ENCODE measurements around the gene ELFN1.

ELFN1 gene

DNA sequence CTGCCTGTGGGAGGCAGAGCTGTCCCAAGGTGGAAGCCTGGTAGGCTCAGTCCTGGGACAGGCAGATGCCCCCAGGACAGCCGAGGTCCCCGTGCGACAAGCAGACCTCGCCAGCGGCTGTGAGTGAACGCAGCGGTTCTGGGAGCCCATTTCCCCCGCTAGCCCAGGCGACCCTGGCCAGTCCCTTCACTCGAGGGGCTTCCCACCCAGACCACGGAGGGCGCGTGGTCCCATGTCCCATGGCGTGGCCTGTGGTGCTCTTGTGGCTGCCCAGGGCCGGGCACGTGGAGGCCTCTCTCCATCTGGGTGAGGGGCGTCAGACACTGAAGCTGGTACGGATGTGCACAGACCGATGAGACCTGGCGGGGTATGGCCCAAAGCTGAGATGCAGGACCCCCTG, 67.9 kb downstream of the ELFN1 start:
- DNase-seq (ENCODE audit: low read depth), result no peak
- TF ChIP-seq CTCF (IDR thresholded peaks at IDR 0.05; ENCODE audit: insufficient read depth, low read depth, low read length, missing control alignments), result no peak
- no peak overlapping the region for H3K4me3 ChIP-seq (ENCODE audit: low read depth, low read length)

DNA sequence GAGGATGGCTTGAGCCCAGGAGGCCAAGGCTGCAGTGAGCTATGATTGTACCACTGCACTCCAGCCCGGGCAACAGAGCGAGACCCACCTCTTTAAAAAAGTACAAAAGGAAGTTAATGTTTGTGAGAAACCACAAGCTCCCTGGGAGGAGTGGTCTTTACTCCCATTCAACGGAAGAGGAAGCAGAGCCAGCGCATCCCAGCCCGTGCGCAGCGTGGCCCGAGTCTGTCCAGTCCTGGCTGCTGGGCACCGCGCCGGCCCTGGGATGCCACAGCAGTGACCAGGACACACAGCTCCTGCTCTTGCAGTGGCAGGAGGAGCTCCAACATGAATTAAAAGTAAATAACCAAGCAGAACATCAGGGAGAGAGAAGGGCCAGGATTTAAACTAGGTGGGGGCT, 68.4 kb downstream of the ELFN1 start:
- no peak overlapping the region for H3K4me3 ChIP-seq (ENCODE audit: low read depth, low read length)
- no peak for TF ChIP-seq CTCF (IDR thresholded peaks at IDR 0.05; ENCODE audit: insufficient read depth, low read depth, low read length, missing control alignments)
- no peak for DNase-seq (ENCODE audit: low read depth)

DNA sequence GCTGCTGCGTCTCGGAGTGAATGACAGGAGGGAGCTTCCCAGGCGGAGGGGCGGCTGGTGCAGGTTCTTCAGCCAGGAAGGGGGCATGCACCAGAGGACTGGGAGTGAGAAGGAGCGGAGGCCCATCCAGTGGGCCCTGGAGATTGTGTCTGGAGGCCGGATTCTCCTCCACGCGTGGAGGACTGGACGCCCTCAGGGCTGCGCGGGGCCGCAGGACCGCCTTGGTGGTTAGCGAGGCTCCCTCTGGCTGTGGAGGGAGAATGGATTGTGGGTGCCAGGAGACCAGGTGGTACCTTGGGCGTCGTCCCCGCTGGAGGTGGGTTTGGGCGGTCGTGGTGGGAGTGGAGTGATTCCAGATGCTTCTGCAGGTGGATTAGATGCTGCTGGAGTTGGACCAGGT, 68.9 kb downstream of the ELFN1 start:
- no peak for DNase-seq (ENCODE audit: low read depth)
- TF ChIP-seq CTCF (IDR thresholded peaks at IDR 0.05; ENCODE audit: insufficient read depth, low read depth, low read length, missing control alignments), result no peak

GRCh38 chr7:1739593-1739992, 69.5 kb downstream of the ELFN1 start:
- no peak for DNase-seq (ENCODE audit: low read depth)
- no peak for TF ChIP-seq CTCF (IDR thresholded peaks at IDR 0.05; ENCODE audit: insufficient read depth, low read depth, low read length, missing control alignments)
- no peak overlapping the region for H3K4me3 ChIP-seq (ENCODE audit: low read depth, low read length)

More for the DNA sequence above, 68.9 kb downstream of the ELFN1 start:
- no peak overlapping the region for H3K4me3 ChIP-seq (ENCODE audit: low read depth, low read length)

GRCh38 chr7:1740214-1740613, 70.1 kb downstream of the ELFN1 start:
- no peak overlapping the region for H3K4me3 ChIP-seq (ENCODE audit: low read depth, low read length)
- DNase-seq (ENCODE audit: low read depth), result no peak
- TF ChIP-seq CTCF (IDR thresholded peaks at IDR 0.05; ENCODE audit: insufficient read depth, low read depth, low read length, missing control alignments), result no peak

- TF ChIP-seq CTCF (IDR thresholded peaks at IDR 0.05; ENCODE audit: insufficient read depth, low read depth, low read length, missing control alignments), result no peak
- H3K4me3 ChIP-seq (ENCODE audit: low read depth, low read length), result no peak overlapping the region
- DNase-seq (ENCODE audit: low read depth), result no peak
Observed at GRCh38 chr7:1741246-1741645, 71.2 kb downstream of the ELFN1 start.

DNA sequence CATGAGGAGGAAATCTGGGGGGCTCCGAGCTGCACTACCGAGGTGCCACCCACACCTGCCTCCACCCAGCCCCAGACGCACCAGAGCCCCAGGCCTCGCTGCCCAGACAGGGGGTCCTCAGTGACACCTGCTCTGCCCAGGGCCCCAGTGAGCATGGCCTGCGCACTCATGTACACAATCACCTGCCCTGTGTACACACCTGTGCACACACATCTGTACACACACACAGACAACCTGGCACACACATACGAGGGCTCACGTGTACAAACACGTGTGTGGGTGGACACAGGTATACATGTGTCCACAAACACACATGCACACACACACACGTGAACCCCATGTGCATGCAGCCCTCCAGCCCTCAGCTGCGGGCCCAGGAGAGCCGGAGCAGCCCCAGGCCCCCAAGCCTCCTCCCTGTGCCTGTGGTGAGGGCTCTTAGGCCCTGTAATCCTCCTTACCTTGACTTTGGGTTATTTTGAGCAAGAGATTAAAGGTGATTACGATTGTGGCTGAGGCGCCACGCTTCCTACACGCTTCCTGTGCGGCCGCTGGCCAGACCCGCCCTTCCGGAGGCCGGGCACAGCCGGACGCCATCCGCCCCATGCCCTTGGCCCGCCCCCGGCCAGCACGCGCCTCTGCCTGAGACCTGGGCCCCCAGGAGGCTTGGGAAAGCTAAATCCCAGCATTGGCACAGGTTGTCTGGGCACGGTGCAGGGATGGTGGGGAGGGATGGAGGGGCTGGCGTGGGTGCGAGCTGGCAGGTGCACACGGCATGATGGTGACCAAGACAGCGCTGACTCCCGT, 71.9 kb downstream of the ELFN1 start:
- TF ChIP-seq CTCF (IDR thresholded peaks at IDR 0.05; ENCODE audit: insufficient read depth, low read depth, low read length, missing control alignments), result no peak
- no peak overlapping the region for H3K4me3 ChIP-seq (ENCODE audit: low read depth, low read length)
- DNase-seq (ENCODE audit: low read depth), result no peak

Data from GM12865 (cell line).